Activated CD8-positive, alpha-beta memory T cell treated with anti-CD3 and anti-CD28 coated beads for 48 hours (primary cell): ENCODE data around the gene MGAT1.
"Not testable (repeated sequence)": the region's sequence is repeated elsewhere in the genome, so short reads cannot be mapped to it uniquely, and the experiment has no call there.

Source experiments
- DNase-seq, 3 experiments: peaks; one replicate each; pipeline ENCODE4 v3.0.0-alpha.2; 2020; ENCODE audit warnings: low read depth in 2 of 3, low spot score in 2 of 3

The MGAT1 gene

GRCh38 chr5:180802325-180803180 is at the start of gene MGAT1:
Gene MGAT1, minus strand, starts transcription at chr5:180802806. Its CDS starts 9,835 bp downstream, at chr5:180792971.
- peak; percentile 59 to 62 (median 61) for DNase-seq

GRCh38 chr5:180850434-180851078 is 48.0 kb upstream of the MGAT1 start:
- DNase-seq, result no peak

GRCh38 chr5:180849827-180850226 is 47.2 kb upstream of the MGAT1 start:
- no peak for DNase-seq

GRCh38 chr5:180848878-180849277 is 46.3 kb upstream of the MGAT1 start:
- no peak for DNase-seq

- no peak for DNase-seq
Observed at GRCh38 chr5:180848265-180848664, 45.7 kb upstream of the MGAT1 start.

GRCh38 chr5:180847026-180847425 is 44.4 kb upstream of the MGAT1 start:
- DNase-seq, result no peak

- no peak for DNase-seq
Observed at GRCh38 chr5:180844858-180845257, 42.3 kb upstream of the MGAT1 start.

- DNase-seq, result no peak
Observed at GRCh38 chr5:180844432-180844831, 41.8 kb upstream of the MGAT1 start.

GRCh38 chr5:180839935-180840334 is 37.3 kb upstream of the MGAT1 start:
- no peak for DNase-seq

- DNase-seq, result no peak
Observed at GRCh38 chr5:180839227-180839626, 36.6 kb upstream of the MGAT1 start.

- DNase-seq, result no peak
Observed at GRCh38 chr5:180837478-180837877, 34.9 kb upstream of the MGAT1 start.

GRCh38 chr5:180832638-180833068 is 30.0 kb upstream of the MGAT1 start:
- no peak for DNase-seq

GRCh38 chr5:180831139-180832093 is 28.8 kb upstream of the MGAT1 start:
- DNase-seq, result peak; percentile 48 to 72 (median 68)

- DNase-seq, result peak in 1 of 3 experiments; percentile 46
Observed at GRCh38 chr5:180830253-180831138, 27.9 kb upstream of the MGAT1 start.

- no peak for DNase-seq
Observed at GRCh38 chr5:180829726-180830125, 27.1 kb upstream of the MGAT1 start.

GRCh38 chr5:180828756-180829531 is 26.3 kb upstream of the MGAT1 start:
- DNase-seq, result not testable (repeated sequence)

- DNase-seq, result not testable (repeated sequence)
Observed at GRCh38 chr5:180827374-180827773, 24.8 kb upstream of the MGAT1 start.

GRCh38 chr5:180825768-180826525 is 23.3 kb upstream of the MGAT1 start:
- no peak for DNase-seq
